ENCODE data around the gene MFAP5.
"Not testable (repeated sequence)": the region's sequence is repeated elsewhere in the genome, so short reads cannot be mapped to it uniquely, and the experiment has no call there.

MFAP5 gene

DNA sequence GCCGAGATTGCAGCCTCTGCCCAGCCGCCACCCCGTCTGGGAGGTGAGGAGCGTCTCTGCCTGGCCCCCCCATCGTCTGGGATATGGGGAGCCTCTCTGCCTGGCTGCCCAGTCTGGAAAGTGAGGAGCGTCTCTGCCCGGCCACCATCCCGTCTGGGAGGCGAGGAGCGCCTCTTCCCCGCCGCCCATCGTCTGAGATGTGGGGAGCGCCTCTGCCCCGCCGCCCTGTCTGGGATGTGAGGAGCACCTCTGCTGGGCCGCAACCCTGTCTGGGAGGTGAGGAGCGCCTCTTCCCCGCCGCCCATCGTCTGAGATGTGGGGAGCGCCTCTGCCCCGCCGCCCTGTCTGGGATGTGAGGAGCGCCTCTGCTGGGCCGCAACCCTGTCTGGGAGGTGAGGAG lies 37.9 kb downstream of the MFAP5 start:
- DNase-seq = not testable (repeated sequence)

DNA sequence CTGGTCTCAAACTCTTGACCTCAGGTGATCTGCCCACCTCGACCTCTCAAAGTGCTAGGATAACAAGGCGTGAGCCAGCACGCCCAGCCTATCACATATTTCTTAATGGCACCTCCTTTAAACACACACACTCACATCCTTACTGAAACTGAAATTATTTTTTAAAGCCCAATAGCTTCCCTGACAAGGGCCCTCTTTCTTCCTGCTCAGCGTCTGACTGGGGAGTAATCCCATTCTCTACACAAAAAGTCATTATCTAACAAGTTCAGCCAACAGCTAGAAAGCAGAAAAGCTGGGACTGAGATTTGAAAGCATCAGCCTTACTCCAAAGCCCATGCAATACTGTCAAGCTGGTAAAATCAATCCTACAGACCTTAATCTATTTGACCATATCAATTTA lies 40.0 kb downstream of the MFAP5 start:
- no peak for DNase-seq

DNA sequence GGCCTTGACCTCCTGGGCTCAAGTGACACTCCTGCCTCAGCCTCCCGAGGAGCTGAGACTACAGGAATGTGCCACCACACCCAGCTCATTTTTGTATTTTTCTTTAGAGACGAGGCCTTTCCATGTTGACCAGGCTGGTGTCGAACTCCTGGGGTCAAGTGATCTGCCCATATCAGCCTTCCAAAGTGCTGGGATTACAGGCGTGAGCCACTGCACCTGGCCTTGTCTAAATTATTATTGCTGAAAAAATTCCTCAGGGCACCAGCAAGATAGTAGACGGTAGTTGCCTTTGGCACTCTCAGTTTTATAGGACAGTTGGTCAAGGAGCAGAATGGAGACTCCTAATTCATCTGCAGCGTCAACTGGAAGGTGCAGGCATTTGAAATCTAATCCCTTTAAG lies 47.4 kb downstream of the MFAP5 start:
- DNase-seq = no peak

DNA sequence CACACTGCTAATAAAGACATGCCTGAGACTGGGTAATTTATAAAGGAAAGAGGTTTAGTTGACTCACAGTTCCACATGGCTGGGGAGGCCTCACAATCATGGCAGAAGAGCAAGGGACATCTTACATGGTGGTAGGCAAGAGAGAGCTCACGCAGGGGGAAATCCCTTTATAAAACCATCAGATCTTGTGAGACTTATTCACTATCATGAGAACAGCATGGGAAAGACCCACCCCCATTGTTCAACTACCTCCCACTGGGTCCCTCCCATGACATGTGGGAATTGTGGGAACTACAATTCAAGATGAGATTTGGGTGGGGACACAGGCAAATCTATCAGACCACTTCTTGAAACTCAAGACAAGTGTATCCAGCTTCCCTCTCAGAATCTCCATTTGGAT lies 48.7 kb downstream of the MFAP5 start:
- DNase-seq = not testable (repeated sequence)

DNA sequence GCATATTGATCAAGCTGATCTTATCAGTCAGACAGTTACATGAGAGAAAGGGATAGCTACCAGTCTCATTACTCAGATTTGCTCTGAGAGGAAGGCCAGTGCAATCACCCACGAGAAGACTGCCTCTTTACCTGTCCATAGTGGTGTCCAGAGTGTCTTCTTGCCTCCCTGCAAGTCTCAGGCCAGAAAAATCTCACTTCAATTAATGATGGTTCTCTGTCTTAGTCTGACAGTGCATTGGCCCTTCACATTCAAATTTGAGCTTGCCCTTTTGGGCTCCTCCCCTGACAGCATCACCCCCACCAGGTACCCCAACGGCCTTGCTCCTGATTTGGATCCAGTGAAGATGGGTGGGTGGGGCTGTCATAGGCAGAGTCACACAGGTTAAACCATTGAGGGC lies 50.0 kb downstream of the MFAP5 start, which contains the start of gene AICDA:
Gene AICDA, minus strand, starts transcription at position 231 of the 400 bp plus-strand sequence. Its CDS starts 92 bp downstream, at position 139.
- no peak for DNase-seq

DNA sequence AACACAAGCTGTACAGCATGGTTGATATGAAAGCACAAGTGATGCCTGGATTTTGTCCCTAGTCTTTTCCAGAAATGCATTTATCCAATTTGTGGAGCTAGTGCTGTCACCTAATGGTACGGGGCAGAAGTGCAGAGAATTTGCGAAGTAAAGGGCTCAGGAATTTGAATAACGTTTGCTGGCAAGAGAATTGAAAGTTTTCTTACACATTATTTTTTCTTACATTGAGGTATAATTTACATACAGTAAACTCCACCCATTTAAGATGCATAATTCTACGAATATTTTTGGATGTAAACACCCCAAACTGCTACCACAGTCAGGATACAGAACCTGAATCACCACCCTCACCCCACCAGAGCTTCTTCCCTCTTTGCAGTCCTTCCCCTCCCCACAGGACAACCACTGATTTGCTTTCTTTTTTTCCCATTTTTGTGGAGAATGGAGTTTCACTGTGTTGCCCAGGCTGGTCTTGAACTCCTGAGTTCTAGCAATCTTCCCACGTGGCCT lies 53.5 kb downstream of the MFAP5 start:
- DNase-seq = no peak

DNA sequence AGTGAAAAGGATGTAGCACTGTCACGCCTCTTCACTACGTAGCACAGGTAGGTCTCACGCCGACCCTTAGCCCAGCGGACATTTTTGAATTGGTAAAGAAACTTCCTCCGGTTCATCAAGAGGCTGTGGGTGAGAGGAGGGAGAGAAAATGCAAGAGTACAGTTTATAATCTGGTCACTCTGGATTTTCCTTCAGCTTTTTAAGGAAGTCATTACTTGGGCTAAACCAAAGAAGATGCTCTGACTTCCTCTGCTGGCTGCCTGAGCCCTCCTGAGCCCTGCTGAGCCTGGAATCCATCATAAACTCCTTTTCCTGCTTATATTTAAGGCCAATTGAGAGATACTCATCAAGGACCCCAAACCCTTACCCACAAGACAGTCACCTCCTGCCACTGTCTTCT lies 55.7 kb downstream of the MFAP5 start:
- DNase-seq = no peak

DNA sequence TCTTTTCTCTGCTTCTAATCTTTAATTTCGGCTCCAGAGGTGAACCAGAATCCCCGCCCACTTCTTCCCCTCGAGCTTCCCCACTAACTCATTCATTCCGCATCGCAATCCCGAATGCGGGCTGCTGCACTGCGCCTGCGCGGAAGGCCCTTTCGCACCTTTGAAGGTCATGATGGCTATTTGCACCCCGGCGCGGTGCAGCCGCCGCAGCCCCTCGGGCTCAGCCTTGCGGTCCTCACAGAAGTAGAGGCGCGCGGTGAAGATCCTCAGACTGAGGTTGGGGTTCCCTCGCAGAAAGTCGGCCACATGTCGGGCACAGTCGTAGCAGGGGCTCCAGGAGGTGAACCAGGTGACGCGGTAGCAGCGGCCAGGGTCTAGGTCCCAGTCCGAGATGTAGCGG lies 57.6 kb downstream of the MFAP5 start:
- DNase-seq = no peak

DNA sequence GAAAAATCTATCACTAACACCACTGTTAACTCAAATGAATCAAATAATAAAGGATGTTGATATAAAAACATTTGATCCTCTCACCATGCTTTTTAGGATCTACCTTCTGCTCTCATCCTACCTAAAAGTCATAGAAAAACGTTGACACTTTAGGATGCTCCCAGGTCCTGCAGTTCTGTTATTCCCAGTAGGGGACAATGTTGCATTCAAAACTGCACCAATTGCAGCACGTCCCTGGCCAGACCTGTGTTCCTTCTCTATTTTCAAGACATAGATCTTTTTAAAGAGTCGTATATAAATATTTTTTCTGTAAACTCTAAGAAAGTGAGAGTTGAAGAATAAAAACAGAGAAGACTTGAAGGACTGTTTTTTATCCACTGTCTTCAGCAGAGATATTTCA lies 58.8 kb downstream of the MFAP5 start:
- DNase-seq = no peak

DNA sequence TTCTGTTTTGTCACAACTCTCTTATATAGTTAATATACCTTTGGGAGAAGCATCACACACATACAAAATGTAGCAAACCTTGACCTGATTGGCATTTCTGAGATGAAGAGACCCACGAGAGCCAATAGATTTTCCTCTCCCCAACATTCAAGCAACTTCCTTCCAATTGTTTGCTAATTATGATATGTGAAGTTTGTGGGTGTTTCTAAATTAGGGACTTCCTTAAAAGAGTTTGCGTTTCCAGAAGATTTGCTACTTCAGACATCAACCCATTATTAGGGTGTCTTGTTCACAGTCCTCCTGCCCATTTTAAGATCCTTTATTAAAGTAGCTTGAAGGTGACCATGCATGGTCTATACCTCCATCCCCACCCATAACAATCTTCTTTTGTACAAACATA lies 59.3 kb downstream of the MFAP5 start:
- DNase-seq = no peak

DNA sequence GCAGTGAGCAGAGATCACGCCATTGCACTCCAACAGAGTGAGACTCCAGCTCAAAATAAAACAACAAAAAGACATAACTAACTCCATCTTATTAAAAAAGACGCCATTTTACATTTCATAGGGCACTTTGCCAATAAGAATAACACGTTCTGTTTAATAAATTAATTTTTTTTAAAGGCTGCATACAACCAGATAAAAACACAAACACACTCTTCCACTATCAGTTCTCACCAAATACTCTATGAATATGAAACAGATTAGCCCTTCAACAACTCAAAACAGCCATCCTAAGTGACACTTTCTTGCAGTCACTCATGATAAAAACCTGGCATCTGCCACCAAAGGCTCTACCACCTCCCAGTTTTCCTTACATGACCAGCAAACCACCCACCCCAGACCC lies 66.1 kb downstream of the MFAP5 start:
- no peak for DNase-seq

All from activated CD4-positive, alpha-beta T cell treated with anti-CD3 and anti-CD28 coated beads for 4 hours (primary cell).